Lower leg skin (tissue), 3 donors: ENCODE data around the gene NBAS.

Source experiments
- CTCF ChIP-seq, 3 donors: fragments of 450-650 bp; IDR thresholded peaks; one replicate each; pipeline ENCODE4 v1.5.1; 2016; ENCODE audit warnings: antibody characterized with exemption in 3 of 3, mild to moderate bottlenecking in 3 of 3, moderate library complexity in 2 of 3
- POLR2A ChIP-seq, 2 donors: fragments of 450-650 bp; IDR thresholded peaks; one replicate each; pipeline ENCODE4 v1.6.1; 2016 to 2017; ENCODE audit warnings: antibody characterized with exemption in 2 of 2, mild to moderate bottlenecking in 1 of 2, moderate library complexity in 1 of 2

DNA sequence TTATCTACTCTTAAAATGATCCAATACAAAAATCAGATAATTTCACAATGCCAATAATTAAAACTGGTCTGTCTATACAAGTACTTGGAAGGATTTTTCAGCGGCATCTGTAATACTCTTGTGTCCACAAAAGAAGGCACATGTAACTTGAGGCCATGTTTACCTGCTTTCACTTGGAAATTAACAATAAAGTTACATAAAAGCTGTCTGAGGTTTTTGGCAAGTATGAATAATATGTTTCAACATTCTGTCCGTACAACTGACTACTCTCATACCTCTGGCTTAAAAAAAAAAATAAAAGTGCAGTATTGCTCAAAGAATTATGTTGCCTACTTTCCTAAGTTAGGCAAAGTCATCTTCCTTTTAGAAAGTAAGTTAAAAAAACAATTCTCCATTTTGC, 253.6 kb downstream of the NBAS start:
- TF ChIP-seq CTCF (IDR thresholded peaks at IDR 0.05) (no peak), POLR2A (IDR thresholded peaks at IDR 0.05) (no peak)
